GM18907 (cell line): ENCODE results near the gene IER3.
"Not testable (repeated sequence)": the region's sequence is repeated elsewhere in the genome, so short reads cannot be mapped to it uniquely, and the experiment has no call there.

Experiments used
- ATAC-seq: cut with Tn5 transposase; IDR thresholded peaks from one replicate; pipeline ENCODE4 v1.9.1; 2021; ENCODE audit warnings: mild to moderate bottlenecking, moderate library complexity; ENCODE audit not compliant: unreplicated experiment

Gene IER3

DNA sequence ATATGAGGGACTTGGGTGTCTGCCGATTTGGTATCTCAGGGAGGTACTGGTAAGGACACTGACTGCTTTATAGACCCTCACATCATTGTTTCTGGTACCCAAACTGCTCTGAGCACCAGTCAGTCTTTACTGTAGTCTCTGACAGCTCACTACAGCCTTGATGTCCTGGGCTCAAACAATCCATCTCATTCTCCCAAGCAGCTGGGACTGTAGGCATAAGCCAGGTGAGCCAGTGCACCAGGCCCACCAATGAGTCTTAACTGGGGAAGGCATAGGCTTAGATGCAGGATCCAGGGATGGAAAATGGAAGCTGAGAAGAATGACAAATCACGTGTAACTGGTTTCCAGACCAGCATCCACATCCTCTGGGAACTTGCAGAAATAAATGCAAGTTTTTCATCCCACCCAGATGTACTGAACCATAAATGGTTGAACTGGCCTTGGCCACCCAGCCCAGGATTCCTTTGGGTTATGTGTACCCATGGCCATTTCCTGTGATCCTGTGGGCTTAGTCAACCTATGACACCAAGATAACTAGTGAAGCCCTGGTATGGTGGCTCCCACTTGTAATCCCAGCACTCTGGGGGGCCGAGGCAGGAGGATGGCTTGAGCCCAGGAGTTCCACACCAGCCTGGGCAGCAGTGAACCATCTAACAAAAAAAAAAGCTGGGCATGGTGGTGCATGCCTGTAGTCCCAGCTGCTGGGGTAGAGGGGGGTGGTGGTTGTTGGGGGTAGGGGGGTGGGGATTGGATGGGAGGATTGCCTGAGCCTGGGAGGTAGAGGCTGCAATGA, 18.4 kb downstream of the IER3 start:
- no peak for ATAC-seq

DNA sequence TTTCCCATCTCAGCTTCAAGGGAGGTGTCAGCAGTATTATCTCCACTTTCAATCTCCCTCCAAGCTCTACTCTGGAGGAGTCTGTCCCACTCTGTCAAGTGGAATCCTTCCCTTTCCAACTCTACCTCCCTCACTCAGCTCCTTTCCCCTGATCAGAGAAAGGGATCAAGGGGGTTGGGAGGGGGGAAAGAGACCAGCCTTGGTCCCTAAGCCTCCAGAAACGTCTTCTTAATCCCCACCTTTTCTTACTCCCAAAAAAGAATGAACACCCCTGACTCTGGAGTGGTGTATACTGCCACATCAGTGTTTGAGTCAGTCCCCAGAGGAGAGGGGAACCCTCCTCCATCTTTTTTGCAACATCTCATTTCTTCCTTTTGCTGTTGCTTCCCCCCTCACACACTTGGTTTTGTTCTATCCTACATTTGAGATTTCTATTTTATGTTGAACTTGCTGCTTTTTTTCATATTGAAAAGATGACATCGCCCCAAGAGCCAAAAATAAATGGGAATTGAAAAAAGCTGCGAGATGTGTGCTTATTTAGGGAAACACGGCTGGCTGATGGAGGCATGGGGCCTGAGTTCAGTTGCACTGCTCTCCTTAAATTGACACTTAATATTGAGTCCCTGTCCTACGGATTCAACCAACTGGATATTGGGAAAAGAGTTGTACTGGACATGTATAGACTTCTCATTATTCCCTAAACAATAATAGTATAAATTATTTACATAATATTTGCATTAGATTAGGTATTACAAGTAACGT, 19.3 kb downstream of the IER3 start:
- ATAC-seq: no peak

DNA sequence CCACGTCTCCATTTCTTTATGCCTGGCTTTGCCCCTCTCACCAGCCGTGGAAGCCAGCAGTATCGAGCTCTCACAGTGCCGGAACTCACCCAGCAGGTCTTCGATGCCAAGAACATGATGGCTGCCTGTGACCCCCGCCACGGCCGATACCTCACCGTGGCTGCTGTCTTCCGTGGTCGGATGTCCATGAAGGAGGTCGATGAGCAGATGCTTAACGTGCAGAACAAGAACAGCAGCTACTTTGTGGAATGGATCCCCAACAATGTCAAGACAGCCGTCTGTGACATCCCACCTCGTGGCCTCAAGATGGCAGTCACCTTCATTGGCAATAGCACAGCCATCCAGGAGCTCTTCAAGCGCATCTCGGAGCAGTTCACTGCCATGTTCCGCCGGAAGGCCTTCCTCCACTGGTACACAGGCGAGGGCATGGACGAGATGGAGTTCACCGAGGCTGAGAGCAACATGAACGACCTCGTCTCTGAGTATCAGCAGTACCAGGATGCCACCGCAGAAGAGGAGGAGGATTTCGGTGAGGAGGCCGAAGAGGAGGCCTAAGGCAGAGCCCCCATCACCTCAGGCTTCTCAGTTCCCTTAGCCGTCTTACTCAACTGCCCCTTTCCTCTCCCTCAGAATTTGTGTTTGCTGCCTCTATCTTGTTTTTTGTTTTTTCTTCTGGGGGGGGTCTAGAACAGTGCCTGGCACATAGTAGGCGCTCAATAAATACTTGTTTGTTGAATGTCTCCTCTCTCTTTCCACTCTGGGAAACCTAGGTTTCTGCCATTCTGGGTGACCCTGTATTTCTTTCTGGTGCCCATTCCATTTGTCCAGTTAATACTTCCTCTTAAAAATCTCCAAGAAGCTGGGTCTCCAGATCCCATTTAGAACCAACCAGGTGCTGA, 20.3 kb downstream of the IER3 start:
- ATAC-seq: not testable (repeated sequence)

DNA sequence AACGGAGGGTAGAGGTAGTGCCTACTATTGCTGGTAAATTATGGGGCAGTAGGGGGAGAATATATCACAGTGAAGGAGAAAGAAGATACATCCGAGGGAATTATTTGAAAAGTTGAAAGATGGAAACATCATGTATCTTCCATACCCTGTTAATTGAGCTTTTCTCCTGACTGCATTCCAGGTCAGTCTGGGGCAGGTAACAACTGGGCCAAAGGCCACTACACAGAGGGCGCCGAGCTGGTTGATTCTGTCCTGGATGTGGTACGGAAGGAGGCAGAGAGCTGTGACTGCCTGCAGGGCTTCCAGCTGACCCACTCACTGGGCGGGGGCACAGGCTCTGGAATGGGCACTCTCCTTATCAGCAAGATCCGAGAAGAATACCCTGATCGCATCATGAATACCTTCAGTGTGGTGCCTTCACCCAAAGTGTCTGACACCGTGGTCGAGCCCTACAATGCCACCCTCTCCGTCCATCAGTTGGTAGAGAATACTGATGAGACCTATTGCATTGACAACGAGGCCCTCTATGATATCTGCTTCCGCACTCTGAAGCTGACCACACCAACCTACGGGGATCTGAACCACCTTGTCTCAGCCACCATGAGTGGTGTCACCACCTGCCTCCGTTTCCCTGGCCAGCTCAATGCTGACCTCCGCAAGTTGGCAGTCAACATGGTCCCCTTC, 21.0 kb downstream of the IER3 start:
- not testable (repeated sequence) for ATAC-seq

DNA sequence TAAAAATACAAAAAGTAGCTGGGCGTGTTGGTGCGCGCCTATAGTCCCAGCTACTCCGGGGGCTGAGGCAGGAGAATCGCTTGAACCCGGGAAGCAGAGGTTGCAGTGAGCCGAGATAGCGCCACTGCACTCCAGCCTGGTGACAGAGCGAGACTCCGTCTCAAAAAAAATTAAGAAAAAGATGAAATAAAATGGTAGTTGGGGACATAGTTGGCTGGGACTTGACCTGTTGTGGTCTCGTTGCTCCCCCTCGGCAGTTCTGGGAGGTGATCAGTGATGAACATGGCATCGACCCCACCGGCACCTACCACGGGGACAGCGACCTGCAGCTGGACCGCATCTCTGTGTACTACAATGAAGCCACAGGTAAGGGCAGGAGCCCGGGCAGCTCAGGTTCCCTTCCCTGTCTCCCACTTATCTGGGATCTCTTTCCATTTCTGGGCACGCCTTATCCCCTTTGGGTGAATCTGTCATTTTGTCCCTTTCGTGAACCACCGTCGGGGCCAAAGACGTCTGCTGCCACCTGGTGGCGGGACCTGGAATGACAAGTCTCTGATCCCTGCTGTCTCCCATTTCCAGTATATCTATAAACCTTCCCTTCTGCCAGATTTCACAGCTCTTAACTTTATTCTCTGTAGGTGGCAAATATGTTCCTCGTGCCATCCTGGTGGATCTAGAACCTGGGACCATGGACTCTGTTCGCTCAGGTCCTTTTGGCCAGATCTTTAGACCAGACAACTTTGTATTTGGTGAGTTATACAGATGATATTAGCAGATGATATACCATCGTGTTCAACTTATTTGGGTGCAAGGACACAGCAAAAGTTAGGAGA, 21.9 kb downstream of the IER3 start:
- no peak for ATAC-seq

DNA sequence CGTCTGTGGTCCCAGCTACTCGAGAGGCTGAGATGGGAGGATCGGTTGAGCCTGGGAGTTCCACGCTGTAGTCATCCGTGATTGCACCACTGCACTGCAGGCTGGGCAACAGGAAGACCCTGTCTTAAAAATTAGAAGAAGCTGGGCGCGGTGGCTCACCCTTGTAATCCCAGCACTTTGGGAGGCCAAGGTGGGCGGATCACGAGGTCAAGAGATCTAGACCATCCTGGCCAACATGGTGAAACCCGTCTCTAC, 22.4 kb downstream of the IER3 start:
- not testable (repeated sequence) for ATAC-seq

DNA sequence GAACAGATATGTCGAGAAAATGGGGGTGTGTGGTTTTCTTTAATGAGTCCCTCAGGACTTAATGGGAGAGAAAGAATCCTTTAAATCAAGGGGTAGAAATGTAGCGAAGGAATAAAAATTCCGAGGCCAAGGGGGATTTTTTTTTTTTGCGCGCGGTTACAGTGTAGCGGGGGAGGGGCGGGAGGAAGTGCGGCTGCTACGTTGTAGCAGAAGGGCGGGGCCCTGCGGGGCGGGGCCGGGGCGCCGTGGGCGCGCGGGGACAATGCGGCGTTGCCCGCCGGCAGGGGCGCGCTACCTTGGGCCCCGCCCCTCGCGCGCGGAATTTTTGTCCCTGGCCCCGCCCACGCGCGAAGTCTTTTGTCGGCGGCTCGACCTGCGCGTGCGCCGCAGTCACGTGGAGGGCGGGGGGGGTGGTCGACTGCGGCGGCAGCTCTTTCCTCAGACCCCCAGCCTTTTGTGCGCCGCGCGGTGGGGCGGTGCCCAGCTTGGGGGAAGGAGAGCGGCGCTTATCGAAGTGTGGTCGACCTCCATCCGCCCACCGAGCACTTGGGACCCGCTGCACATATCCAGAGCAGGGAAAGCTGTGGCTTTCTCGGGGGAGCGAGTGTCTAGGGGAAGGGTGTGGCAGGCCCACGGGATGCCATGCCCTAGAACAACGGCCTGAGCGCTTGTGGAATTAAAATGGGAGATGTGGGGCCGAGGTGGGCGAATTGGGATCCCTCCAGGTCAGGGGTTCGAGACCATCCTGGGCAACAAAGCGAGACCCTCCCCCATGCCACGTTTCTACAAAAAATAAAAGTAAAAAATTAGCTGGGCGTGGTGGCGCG, 22.9 kb downstream of the IER3 start:
- ATAC-seq: peak; percentile 24

DNA sequence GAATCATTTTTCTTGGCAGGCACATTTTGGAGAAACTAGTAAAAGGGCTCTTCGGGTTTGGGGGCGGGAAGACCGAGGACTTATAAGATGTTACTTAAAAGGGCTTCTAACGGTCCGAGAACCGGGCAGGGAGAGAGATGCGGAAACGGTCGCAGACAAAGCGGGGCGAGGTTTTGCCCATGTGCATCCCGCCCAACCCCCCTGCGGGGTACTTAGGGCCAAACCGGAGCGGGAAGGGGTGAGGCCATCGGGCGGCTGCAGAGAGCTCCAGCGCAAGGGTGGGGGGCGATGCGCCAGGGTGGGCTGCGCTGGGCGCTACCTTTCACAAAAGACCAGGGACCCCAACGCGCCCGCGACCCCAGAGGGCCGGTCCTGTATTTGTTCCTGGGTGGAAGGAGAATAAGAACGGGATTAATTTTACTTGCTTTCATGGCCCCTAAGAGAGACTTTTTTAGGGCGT, 23.6 kb downstream of the IER3 start:
- ATAC-seq: no peak

DNA sequence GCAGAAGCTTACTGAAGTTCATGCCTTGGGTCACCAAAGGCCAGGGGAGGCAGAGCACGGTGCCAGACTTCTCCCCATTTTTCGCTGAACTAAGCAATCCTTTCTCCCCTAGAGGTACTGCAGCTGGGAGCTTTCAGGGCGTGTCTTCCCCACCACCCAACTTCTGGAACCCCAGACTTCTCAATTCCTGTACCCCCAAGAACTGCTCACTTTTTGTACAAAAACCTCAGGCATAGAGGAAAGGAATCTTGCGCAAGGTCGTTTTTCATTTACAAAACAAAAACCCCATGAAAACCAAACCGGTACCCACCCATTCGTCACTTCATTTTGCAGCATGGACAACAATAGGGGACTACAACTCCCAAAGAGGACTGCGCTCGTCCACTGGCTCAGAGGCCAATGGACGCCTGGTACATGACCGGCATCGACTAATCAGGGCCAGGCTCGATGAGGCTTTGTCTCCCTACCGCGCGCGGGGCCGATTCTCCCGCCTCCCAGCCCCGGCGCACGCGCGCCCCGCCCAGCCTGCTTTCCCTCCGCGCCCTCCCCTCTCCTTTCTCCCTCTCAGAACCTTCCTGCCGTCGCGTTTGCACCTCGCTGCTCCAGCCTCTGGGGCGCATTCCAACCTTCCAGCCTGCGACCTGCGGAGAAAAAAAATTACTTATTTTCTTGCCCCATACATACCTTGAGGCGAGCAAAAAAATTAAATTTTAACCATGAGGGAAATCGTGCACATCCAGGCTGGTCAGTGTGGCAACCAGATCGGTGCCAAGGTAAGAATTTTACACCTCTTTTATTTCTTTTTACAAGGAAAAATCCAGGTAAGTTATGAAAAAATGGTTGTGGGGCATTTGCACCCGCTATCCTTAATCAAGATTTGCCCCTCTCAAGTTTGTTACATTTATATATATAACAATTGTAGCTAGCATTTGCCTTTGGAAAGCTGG, 24.3 kb downstream of the IER3 start, which contains the start of gene TUBB:
Gene TUBB, plus strand, starts transcription at position 562 of the 947 bp plus-strand sequence. Its CDS starts 155 bp downstream, at position 717.
- ATAC-seq: peak; percentile 49

DNA sequence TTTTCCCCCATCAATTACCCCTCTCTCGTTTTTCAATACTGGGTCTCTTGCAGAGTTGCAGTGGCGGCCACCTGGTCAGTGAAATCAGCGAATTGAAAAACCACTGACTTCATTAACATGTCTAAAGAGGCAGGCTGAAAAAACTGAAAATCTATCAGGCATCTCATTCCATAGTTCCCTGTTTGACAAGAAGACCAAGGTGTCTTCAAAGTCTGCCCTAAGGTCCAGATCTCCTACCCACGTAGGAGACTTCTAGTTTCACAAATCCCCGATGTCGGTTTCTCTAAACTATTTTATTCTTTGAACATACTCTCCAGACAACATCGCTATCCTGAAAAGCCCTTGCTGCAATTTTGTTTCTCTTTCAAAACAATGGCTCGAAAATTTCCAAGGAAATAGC, 25.0 kb downstream of the IER3 start:
- no peak for ATAC-seq

DNA sequence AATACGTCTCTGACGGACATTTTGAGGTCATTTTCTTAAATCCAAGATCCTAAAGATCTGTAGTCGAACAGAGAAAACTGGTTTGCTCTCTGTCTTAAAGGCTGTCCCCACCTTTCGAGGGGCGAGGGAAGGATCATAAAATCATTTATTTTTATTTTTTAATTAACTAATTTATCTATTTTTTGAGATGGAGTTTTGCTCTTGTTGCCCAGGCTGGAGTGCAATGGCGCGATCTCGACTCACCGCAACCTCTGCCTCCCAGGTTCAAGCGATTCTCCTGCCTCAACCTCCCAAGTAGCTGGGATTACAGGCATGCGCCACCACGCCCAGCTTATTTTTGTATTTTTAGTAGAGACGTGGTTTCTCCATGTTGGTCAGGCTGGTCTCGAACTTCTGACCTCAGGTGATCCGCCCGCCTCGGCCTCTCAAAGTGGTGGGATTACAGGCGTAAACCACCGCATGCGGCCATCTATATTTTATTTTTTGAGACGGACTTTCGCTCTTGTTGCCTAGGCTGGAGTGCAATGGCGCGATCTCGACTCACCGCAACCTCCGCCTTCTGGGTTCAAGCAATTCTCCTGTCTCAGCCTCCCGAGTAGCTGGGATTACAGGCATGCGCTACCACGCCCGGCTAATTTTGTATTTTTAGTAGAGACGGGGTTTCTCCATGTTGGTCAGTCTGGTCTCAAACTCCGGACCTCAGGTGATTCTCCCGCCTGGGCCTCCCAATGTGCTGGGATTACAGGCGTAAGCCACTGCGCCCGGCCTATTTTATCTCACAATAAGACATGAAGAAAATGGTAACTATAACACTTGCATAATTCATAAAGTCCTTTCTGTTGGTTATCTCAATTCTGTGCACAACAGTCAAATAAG, 26.3 kb downstream of the IER3 start:
- not testable (repeated sequence) for ATAC-seq

DNA sequence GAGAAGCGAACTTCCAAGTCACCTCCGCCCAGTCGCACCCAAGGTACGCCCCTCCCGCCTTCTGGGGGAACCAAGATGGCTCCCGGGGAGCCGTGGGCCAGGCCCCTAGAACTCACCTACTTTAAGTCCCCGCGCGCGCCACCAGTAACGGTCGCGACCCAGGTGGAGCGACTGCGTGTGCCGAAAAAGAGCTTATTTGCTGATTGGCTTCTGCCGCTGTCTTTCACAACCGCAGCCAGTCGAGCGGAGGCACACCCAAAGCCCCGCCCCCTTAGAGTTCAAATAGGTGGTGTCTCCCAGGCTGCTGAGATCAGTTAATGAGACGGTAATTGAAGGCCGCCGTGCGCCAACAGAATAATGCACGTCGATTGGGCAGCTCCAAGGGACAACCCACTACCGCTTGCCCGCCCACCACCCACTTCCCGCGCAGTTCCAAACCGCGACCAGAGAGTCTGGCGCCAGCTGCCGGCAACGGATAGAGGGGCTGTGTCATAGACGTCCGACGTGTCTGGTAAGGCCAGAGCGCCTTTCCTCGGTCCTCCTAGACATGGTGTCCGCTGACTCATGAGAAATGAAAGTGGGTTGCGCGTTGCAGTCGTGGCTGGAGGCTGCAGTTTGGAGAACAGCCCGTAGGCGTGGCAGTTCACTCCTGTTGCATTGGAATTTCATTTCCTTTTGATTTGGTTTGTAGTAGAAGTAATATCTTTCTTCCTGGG, 27.1 kb downstream of the IER3 start, which contains the start of gene MDC1:
Gene MDC1, minus strand, starts transcription at position 153 of the 716 bp plus-strand sequence. CDS start 2,106 bp downstream, outside the sequence.
- ATAC-seq: peak; percentile 69

DNA sequence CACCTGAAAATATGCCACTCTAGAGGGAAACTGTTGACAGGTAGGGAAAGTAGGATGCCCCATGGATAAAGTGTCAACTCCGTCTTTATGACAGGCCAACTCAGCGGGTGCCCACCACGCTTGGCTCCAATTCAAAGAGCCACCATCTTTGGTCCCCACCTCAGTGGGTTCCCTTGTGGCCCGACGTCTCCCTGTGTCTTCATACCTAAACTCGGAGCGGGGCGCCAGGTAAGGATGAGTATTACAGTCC, 27.5 kb downstream of the IER3 start:
- ATAC-seq: no peak

DNA sequence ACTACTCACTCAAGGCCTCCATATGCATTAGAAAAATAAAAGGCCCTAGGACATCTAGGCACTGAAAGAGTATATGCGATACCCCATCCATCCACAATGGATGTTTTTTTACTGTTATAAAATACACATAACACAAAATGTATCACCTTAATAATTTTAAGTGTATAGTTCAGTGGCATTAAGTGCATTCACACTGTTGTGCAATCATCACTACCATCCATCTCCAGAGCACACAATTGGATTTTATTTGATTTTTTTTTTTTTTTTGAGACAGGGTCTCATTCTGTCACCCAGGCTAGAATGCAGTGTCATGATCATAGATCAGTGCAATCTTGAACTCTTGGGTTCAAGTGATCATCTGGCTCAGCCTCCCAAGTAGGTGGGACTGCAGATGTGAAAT, 30.1 kb downstream of the IER3 start:
- ATAC-seq: no peak

DNA sequence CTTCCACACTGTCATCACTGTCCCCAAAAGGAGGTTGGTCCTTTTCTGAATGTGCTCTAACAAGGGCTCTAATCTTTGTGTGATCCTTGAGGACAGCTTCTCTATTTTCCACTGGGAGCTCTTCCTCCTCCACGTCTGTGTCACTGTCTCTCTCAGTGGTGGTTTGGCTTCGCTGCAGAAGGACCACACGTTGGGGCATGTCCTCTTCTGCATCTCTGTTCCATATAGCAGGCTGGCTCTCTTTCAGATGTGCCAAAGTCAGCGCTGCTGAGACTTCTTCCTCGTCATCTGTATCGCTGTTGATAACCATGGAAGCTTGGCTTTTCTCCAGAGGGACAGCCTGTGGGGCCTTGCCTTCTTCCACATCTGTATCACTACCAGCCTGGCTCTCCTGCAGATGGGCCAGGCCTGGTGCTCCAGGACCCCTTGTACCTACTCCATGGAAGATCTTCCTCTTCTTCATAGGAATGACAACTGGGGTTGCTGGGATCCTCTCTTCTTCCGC, 31.9 kb downstream of the IER3 start:
- no peak for ATAC-seq

DNA sequence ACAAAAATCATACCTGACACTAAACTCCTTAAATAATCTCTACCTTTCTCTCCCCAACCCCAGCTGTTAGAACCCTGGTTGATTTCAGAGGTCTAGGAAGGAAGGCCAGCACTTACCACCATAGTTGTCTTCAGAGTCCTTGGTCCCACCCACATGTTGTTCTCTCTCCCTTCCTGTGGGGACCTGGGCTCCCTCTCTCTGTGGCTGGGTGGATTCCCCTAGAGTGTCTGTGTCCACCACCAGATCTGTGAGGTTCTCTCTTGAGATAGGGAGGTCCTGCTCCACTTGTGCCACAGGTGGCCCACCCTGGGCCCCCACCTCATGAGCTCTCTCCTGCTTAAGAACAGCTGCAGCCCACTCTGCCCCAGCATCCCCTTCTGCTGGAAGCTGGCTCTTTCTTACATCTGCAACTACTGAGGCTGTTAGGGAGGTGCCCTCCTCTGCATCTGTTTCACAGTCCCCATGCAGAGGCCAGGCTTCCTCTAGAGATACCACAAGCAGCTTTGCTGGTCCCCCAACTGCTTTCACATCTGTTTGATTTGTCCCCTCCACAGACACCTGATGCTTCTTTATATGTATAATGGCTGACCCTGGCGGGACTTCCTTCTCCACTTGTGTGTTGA, 32.5 kb downstream of the IER3 start:
- ATAC-seq: no peak
